Loucy (cell line): Measurements from ENCODE around the gene NARS2.

Experiments used
- H2AFZ ChIP-seq: fragments of 200-600 bp; sonication (generic); 2 replicates; pipeline ENCODE4 v1.6.0; 2016; ENCODE audit warnings: antibody characterized with exemption, mild to moderate bottlenecking, low read length, moderate library complexity
- H3F3A ChIP-seq: fragments of 200-600 bp; 2 replicates; pipeline ENCODE4 v1.6.0; 2016; ENCODE audit warnings: antibody characterized with exemption, low read depth, mild to moderate bottlenecking
- H3K27me3 ChIP-seq: fragments of 200-600 bp; sonication (generic); 2 replicates; pipeline ENCODE4 v1.6.1; 2014; ENCODE audit warnings: low read length, mild to moderate bottlenecking; ENCODE audit not compliant: insufficient read depth, poor library complexity, severe bottlenecking
- H3K36me3 ChIP-seq: fragments of 200-600 bp; sonication (generic); 2 replicates; pipeline ENCODE4 v1.6.1; 2016; ENCODE audit warnings: low read length; ENCODE audit not compliant: insufficient read depth
- H3K4me1 ChIP-seq: fragments of 200-600 bp; sonication (generic); 2 replicates; pipeline ENCODE4 v1.5.1; 2014; ENCODE audit warnings: low read length, mild to moderate bottlenecking; ENCODE audit not compliant: insufficient read depth, poor library complexity, severe bottlenecking
- H3K4me2 ChIP-seq: fragments of 200-600 bp; sonication (generic); 2 replicates; pipeline ENCODE4 v1.6.0; 2014; ENCODE audit warnings: antibody characterized with exemption, low read length, low read depth, mild to moderate bottlenecking; ENCODE audit not compliant: poor library complexity, severe bottlenecking
- H3K4me3 ChIP-seq: fragments of 200-600 bp; sonication (generic); 2 replicates; pipeline ENCODE4 v1.5.1; 2014; ENCODE audit warnings: low read length, mild to moderate bottlenecking, mixed read lengths; ENCODE audit not compliant: poor library complexity, severe bottlenecking
- H3K79me2 ChIP-seq: fragments of 200-600 bp; sonication (generic); 2 replicates; pipeline ENCODE4 v1.6.1; 2014; ENCODE audit warnings: low read length; ENCODE audit not compliant: insufficient read depth
- H3K9ac ChIP-seq: fragments of 200-600 bp; sonication (generic); 2 replicates; pipeline ENCODE4 v1.6.0; 2014; ENCODE audit warnings: mild to moderate bottlenecking, low read depth, low read length, moderate library complexity; ENCODE audit not compliant: poor library complexity, severe bottlenecking
- H3K9me2 ChIP-seq: fragments of 200-600 bp; sonication (generic); replicated peaks from 2 replicates; pipeline ENCODE4 v1.6.1; 2016; ENCODE audit warnings: low read depth, low read length, mixed read lengths
- H3K9me3 ChIP-seq: fragments of 200-600 bp; sonication (generic); 2 replicates; pipeline ENCODE4 v1.6.1; 2014; ENCODE audit warnings: mild to moderate bottlenecking, antibody characterized with exemption, low read length, low read depth; ENCODE audit not compliant: insufficient read depth
- H4K20me1 ChIP-seq: fragments of 200-600 bp; sonication (generic); 2 replicates; pipeline ENCODE4 v1.6.0; 2014; ENCODE audit warnings: antibody characterized with exemption, low read length, mild to moderate bottlenecking; ENCODE audit not compliant: insufficient read depth, poor library complexity, severe bottlenecking
- EZH2phosphoT487 ChIP-seq: fragments of 200-600 bp; IDR thresholded peaks from 2 replicates; pipeline ENCODE4 v1.6.1; 2018; ENCODE audit warnings: antibody characterized with exemption, mild to moderate bottlenecking, moderate library complexity, borderline replicate concordance
- TF ChIP-seq, protein P1 (sequence below): fragments of 200-600 bp; sonication (generic); conservative IDR thresholded peaks from 2 replicates; pipeline ENCODE4 v1.5.1; 2014; ENCODE audit warnings: mild to moderate bottlenecking, antibody characterized with exemption, low read length

Gene NARS2

DNA sequence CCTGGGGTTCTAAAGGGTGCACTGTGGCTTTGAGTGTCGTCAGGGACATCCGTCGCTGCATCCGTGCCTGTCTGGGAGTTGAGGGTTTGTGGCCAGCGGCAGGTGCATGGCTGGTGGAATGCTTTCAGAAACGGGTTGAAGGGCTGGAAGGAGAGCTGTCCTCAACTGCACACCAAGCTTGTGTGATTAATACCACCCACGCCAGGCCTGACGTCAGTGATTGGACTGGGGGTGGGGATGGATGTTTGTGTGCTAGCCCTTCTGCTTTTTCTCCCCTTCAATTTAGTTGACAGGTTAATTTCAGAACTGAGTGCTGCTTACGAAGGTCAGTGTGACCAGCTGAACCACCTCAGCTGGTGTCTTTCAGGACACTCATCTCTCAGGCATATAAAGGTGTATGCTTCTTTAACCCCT lies 153.9 kb downstream of the NARS2 start:
- no peaks in the 10 kb centered on the region for H4K20me1 ChIP-seq
- H3K9ac ChIP-seq = no peak overlapping the region
- peak overlapping the region; percentile 45 for H3K4me3 ChIP-seq
- H3K79me2 ChIP-seq = no peaks in the 10 kb centered on the region
- no peak overlapping the region for H2AFZ ChIP-seq
- TF ChIP-seq EZH2phosphoT487 = no peak
- TF ChIP-seq, protein P1, sequence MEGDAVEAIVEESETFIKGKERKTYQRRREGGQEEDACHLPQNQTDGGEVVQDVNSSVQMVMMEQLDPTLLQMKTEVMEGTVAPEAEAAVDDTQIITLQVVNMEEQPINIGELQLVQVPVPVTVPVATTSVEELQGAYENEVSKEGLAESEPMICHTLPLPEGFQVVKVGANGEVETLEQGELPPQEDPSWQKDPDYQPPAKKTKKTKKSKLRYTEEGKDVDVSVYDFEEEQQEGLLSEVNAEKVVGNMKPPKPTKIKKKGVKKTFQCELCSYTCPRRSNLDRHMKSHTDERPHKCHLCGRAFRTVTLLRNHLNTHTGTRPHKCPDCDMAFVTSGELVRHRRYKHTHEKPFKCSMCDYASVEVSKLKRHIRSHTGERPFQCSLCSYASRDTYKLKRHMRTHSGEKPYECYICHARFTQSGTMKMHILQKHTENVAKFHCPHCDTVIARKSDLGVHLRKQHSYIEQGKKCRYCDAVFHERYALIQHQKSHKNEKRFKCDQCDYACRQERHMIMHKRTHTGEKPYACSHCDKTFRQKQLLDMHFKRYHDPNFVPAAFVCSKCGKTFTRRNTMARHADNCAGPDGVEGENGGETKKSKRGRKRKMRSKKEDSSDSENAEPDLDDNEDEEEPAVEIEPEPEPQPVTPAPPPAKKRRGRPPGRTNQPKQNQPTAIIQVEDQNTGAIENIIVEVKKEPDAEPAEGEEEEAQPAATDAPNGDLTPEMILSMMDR = no peak
- H3F3A ChIP-seq = no peaks in the 10 kb centered on the region
- H3K9me3 ChIP-seq = no peaks in the 10 kb centered on the region
- H3K27me3 ChIP-seq = no peaks in the 10 kb centered on the region
- H3K4me2 ChIP-seq = peak overlapping the region; percentile 38
- H3K4me1 ChIP-seq = peaks cover 25% of the 10 kb centered on the region
- no peaks in the 10 kb centered on the region for H3K9me2 ChIP-seq
- no peaks in the 10 kb centered on the region for H3K36me3 ChIP-seq

DNA sequence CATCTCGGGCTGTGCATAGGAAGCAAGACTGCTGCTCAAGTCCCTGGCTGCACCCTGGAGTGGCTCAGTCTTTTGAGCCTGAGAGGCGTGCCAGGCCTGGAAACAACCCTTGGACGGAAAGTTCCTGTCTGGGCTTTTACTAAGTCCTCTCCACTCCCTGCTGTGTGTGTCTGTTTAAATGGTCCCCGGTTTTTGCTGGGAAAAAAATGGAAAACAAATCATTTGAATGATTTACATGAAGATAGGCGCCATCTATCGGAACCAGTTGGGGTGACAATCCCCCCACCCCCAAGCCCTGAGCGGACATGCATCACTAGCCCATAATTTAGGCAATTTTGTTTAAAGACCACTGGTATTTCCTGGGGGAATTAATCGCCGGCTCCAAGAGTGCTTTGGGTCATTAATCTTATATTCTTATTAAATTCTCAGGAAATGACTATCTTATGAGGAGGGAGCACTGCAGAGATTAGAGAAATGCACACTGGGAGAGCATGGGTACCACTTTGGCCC lies 154.4 kb downstream of the NARS2 start:
- H3F3A ChIP-seq = peaks cover 2% of the 10 kb centered on the region; the same call in 1 of the 2 replicates
- no peak overlapping the region for H3K9ac ChIP-seq
- peak overlapping the region; percentile 38 for H3K4me2 ChIP-seq
- no peaks in the 10 kb centered on the region for H3K79me2 ChIP-seq
- H3K36me3 ChIP-seq = no peaks in the 10 kb centered on the region
- H3K4me1 ChIP-seq = peaks cover 25% of the 10 kb centered on the region
- H4K20me1 ChIP-seq = no peaks in the 10 kb centered on the region
- TF ChIP-seq, protein P1 = peak; percentile 86
- no peak for TF ChIP-seq EZH2phosphoT487
- no peaks in the 10 kb centered on the region for H3K27me3 ChIP-seq
- H3K4me3 ChIP-seq = peak overlapping the region; percentile 45
- no peaks in the 10 kb centered on the region for H3K9me3 ChIP-seq
- H3K9me2 ChIP-seq = no peaks in the 10 kb centered on the region
- peak overlapping the region; percentile 50; the same call in 1 of the 2 replicates for H2AFZ ChIP-seq

DNA sequence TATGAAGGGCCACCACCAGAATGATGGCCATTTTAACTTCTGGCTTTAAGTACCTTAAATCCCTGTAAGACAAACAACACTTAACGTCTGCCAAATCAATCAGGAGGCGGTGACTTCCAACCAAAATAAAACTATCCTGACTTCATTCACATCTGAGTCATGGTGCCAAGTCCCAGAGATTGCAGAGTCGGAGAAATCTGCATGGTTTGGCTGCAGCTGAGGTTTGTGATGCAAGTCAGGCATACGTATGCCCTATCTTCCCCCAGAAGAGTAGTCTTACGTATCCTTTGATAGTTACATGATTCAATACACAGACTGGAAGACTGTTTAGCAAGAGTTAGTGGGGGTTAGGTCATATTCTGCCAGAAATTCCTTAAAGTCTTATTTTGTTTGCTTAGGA lies 155.3 kb downstream of the NARS2 start:
- Histone ChIP-seq H3K36me3 (no peaks in the 10 kb centered on the region), H3F3A (peaks cover 6% of the 10 kb centered on the region; the same call in 1 of the 2 replicates), H3K4me1 (peaks cover 20% of the 10 kb centered on the region), H3K4me3 (no peak overlapping the region), H2AFZ (no peak overlapping the region), H3K79me2 (no peaks in the 10 kb centered on the region), H3K9me2 (no peaks in the 10 kb centered on the region), H3K27me3 (no peaks in the 10 kb centered on the region), H3K9me3 (no peaks in the 10 kb centered on the region), H4K20me1 (no peaks in the 10 kb centered on the region), H3K4me2 (no peak overlapping the region), H3K9ac (no peak overlapping the region)
- TF ChIP-seq EZH2phosphoT487 = no peak
- TF ChIP-seq, protein P1 = no peak
